Loucy (cell line): ENCODE results near the gene PEAK3.

Experiments
- EZH2phosphoT487 ChIP-seq: fragments of 200-600 bp; IDR thresholded peaks from 2 replicates; pipeline ENCODE4 v1.6.1; 2018; ENCODE audit warnings: antibody characterized with exemption, mild to moderate bottlenecking, moderate library complexity, borderline replicate concordance
- TF ChIP-seq, protein P1 (sequence below): fragments of 200-600 bp; sonication (generic); conservative IDR thresholded peaks from 2 replicates; pipeline ENCODE4 v1.5.1; 2014; ENCODE audit warnings: mild to moderate bottlenecking, antibody characterized with exemption, low read length

DNA sequence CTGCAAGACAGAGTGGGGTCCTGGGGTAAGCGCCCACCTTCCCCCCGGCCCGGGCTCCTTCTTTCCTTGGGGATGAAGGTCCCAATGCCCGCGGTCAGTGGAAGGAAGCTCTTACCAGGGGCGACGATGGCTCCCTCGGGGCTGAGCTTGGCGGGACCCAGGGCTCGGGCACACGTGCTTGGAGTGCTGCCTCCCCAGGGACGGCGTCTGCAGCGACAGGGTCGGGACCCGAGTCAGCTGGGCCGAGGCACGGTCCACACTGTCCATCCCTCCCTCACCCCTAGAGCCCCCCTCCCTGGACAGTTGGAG, 29.2 kb downstream of the PEAK3 start:
- TF ChIP-seq, protein P1, sequence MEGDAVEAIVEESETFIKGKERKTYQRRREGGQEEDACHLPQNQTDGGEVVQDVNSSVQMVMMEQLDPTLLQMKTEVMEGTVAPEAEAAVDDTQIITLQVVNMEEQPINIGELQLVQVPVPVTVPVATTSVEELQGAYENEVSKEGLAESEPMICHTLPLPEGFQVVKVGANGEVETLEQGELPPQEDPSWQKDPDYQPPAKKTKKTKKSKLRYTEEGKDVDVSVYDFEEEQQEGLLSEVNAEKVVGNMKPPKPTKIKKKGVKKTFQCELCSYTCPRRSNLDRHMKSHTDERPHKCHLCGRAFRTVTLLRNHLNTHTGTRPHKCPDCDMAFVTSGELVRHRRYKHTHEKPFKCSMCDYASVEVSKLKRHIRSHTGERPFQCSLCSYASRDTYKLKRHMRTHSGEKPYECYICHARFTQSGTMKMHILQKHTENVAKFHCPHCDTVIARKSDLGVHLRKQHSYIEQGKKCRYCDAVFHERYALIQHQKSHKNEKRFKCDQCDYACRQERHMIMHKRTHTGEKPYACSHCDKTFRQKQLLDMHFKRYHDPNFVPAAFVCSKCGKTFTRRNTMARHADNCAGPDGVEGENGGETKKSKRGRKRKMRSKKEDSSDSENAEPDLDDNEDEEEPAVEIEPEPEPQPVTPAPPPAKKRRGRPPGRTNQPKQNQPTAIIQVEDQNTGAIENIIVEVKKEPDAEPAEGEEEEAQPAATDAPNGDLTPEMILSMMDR, result no peak
- TF ChIP-seq EZH2phosphoT487, result no peak
